H1 (cell line): ENCODE measurements around the gene CLTCL1. TPM values are rescaled to one million over a fixed set of nuclear protein-coding genes. Genes with fewer than 3 reads are reported as not detected.

ENCODE experiments used
- CTCF ChIA-PET: fragments of 300-600 bp; sonication (Branson Sonifier 250); formaldehyde crosslinking; loops from one replicate; lab custom pipeline; 2021; ENCODE audit not compliant: partially characterized antibody; lab: Charles Lee
- POLR2A ChIA-PET: fragments of 300-600 bp; sonication (Branson Sonifier 250); formaldehyde crosslinking; loops from one replicate; lab custom pipeline; 2021; ENCODE audit warnings: inconsistent platforms; ENCODE audit not compliant: partially characterized antibody; lab: Charles Lee
- DNase-seq, 2 experiments: peaks; one replicate each; pipeline versions ENCODE4 v3.0.0 to v3.0.0-alpha.2; 2010 to 2022; ENCODE audit warnings: low spot score in 2 of 2, low read depth in 1 of 2, mixed read lengths in 1 of 2
- FAIRE-seq: peaks from 2 replicates; lab custom pipeline; 2011; peaks lifted over from hg19 to GRCh38; lab: Jason Lieb, UNC
- H2AFZ ChIP-seq: 2 replicates; pipeline ENCODE4 v1.8.1; 2012; ENCODE audit warnings: low read length, inconsistent platforms
- H2AK5ac ChIP-seq: 2 replicates; pipeline ENCODE4 v1.6.1; 2013; ENCODE audit warnings: low read depth, low read length
- H2BK120ac ChIP-seq: replicated peaks from 2 replicates; pipeline ENCODE3; 2013; ENCODE audit warnings: low read depth, low read length, inconsistent platforms
- H2BK12ac ChIP-seq: 2 replicates; pipeline ENCODE4 v1.6.1; 2013; ENCODE audit warnings: low read depth, low read length
- H2BK15ac ChIP-seq: 2 replicates; pipeline ENCODE4 v1.6.1; 2013; ENCODE audit warnings: low read length
- H2BK20ac ChIP-seq: 2 replicates; pipeline ENCODE4 v1.6.1; 2013; ENCODE audit warnings: low read length
- H2BK5ac ChIP-seq: 2 replicates; pipeline ENCODE4 v1.6.1; 2013; ENCODE audit warnings: low read depth, low read length
- H3K14ac ChIP-seq: 2 replicates; pipeline ENCODE4 v1.6.1; 2013; ENCODE audit warnings: inconsistent platforms; ENCODE audit not compliant: insufficient read length
- H3K18ac ChIP-seq: 2 replicates; pipeline ENCODE4 v1.6.1; 2013; ENCODE audit warnings: low read length; ENCODE audit errors: extremely low read depth
- H3K23ac ChIP-seq: 2 replicates; pipeline ENCODE4 v1.6.1; 2013; ENCODE audit warnings: inconsistent platforms; ENCODE audit not compliant: insufficient read length
- H3K23me2 ChIP-seq: 2 replicates; pipeline ENCODE4 v1.6.1; 2013; ENCODE audit warnings: low read depth, low read length
- H3K27ac ChIP-seq: 2 replicates; pipeline ENCODE4 v1.6.1; 2011; ENCODE audit warnings: low read depth, low read length, inconsistent platforms
- H3K27me3 ChIP-seq, 4 experiments: replicated peaks in 1 of 4; 1 replicate in 1 of 4; 2 replicates in 3 of 4; pipeline versions ENCODE4 v1.6.1 to v1.8.1; 2011 to 2013; ENCODE audit warnings: low read length in 3 of 4, mild to moderate bottlenecking in 3 of 4, inconsistent platforms in 2 of 4, mixed read lengths in 2 of 4, moderate library complexity in 1 of 4; ENCODE audit not compliant: control insufficient read depth in 3 of 4, insufficient read depth in 3 of 4; ENCODE audit errors: extremely low read depth in 1 of 4
- H3K36me3 ChIP-seq, 4 experiments: 2 replicates each; pipeline versions ENCODE4 v1.6.1 to v1.8.1; 2011 to 2013; ENCODE audit warnings: mild to moderate bottlenecking in 4 of 4, low read length in 3 of 4, moderate library complexity in 2 of 4, control low read depth in 1 of 4, inconsistent platforms in 1 of 4; ENCODE audit not compliant: insufficient read depth in 4 of 4, control insufficient read depth in 2 of 4
- H3K4ac ChIP-seq: replicated peaks from 2 replicates; pipeline ENCODE3; 2013; ENCODE audit warnings: low read length, low read depth, mixed read lengths, inconsistent platforms; ENCODE audit not compliant: insufficient read length
- H3K4me1 ChIP-seq, 4 experiments: replicated peaks in 1 of 4; 1 replicate in 1 of 4; 2 replicates in 3 of 4; pipeline versions ENCODE4 v1.6.1 to v1.8.1; 2011 to 2013; ENCODE audit warnings: low read length in 3 of 4, inconsistent platforms in 2 of 4, mixed read lengths in 1 of 4; ENCODE audit not compliant: insufficient read depth in 4 of 4, control insufficient read depth in 3 of 4
- H3K4me2 ChIP-seq, 2 experiments: 2 replicates each; pipeline versions ENCODE4 v1.6.1 to v1.8.1; 2011 to 2013; ENCODE audit warnings: low read depth in 2 of 2, low read length in 2 of 2, control low read depth in 1 of 2, inconsistent platforms in 1 of 2, mild to moderate bottlenecking in 1 of 2; ENCODE audit not compliant: insufficient read depth in 1 of 2
- H3K4me3 ChIP-seq, 4 experiments: fragments of 200-600, 300-600 bp in 1 of 4; sonication (generic), shearing (Covaris generic), sonication (Bioruptor Twin) in 1 of 4; 2 replicates each; pipeline versions ENCODE4 v1.5.1 to v1.8.1; 2011 to 2016; ENCODE audit warnings: low read length in 4 of 4, low read depth in 3 of 4, control low read depth in 2 of 4, inconsistent platforms in 2 of 4, mild to moderate bottlenecking in 2 of 4, mixed read lengths in 1 of 4, moderate library complexity in 1 of 4; ENCODE audit not compliant: insufficient read depth in 2 of 4; ENCODE audit errors: extremely low read depth in 1 of 4
- H3K56ac ChIP-seq: replicated peaks from 2 replicates; pipeline ENCODE3; 2013; ENCODE audit warnings: low read depth, mild to moderate bottlenecking, mixed read lengths, low read length, inconsistent platforms; ENCODE audit not compliant: insufficient read length
- H3K79me1 ChIP-seq: 2 replicates; pipeline ENCODE4 v1.6.1; 2013; ENCODE audit warnings: low read depth, low read length, control low read depth
- H3K79me2 ChIP-seq, 2 experiments: 2 replicates each; pipeline versions ENCODE4 v1.6.1 to v1.8.1; 2012 to 2013; ENCODE audit warnings: low read length in 2 of 2, mild to moderate bottlenecking in 2 of 2, inconsistent platforms in 1 of 2; ENCODE audit not compliant: insufficient read depth in 2 of 2, control insufficient read depth in 1 of 2
- H3K9ac ChIP-seq, 4 experiments: replicated peaks in 1 of 4; 1 replicate in 1 of 4; 2 replicates in 3 of 4; pipeline versions ENCODE4 v1.6.1 to v1.8.1; 2011 to 2013; ENCODE audit warnings: low read depth in 3 of 4, low read length in 3 of 4, control low read depth in 2 of 4, mild to moderate bottlenecking in 2 of 4, moderate library complexity in 2 of 4, inconsistent platforms in 1 of 4; ENCODE audit errors: extremely low read depth in 1 of 4
- H3K9me3 ChIP-seq, 2 experiments: 2 replicates each; pipeline versions ENCODE4 v1.6.1 to v1.8.1; 2012 to 2013; ENCODE audit warnings: mild to moderate bottlenecking in 2 of 2, moderate library complexity in 2 of 2, control low read depth in 1 of 2, inconsistent platforms in 1 of 2, low read depth in 1 of 2, low read length in 1 of 2, mixed read lengths in 1 of 2; ENCODE audit not compliant: insufficient read depth in 2 of 2
- H4K20me1 ChIP-seq, 2 experiments: replicated peaks in 1 of 2; 2 replicates each; pipeline versions ENCODE3 to v1.8.1; 2011 to 2013; ENCODE audit warnings: inconsistent platforms in 2 of 2, low read length in 2 of 2, mild to moderate bottlenecking in 1 of 2; ENCODE audit not compliant: insufficient read depth in 2 of 2, control insufficient read depth in 1 of 2
- H4K5ac ChIP-seq: 2 replicates; pipeline ENCODE4 v1.6.1; 2013; ENCODE audit warnings: low read length, low read depth, mixed read lengths, inconsistent platforms; ENCODE audit not compliant: insufficient read length
- H4K8ac ChIP-seq: 2 replicates; pipeline ENCODE4 v1.8.0; 2013; ENCODE audit warnings: mild to moderate bottlenecking, moderate library complexity, low read length, inconsistent platforms; ENCODE audit not compliant: insufficient read depth; ENCODE audit errors: extremely low read depth
- H4K91ac ChIP-seq: replicated peaks from 2 replicates; pipeline ENCODE3; 2013; ENCODE audit warnings: low read length, mixed read lengths, inconsistent platforms; ENCODE audit not compliant: insufficient read length
- CBX5 ChIP-seq: fragments of 300-800, 300-1000 bp; sonication (generic); IDR thresholded peaks from 2 replicates; pipeline ENCODE4 v1.7.1; 2016; ENCODE audit warnings: antibody characterized with exemption, low read length, low read depth
- CHD1 ChIP-seq: IDR thresholded peaks from 2 replicates; pipeline ENCODE4 v1.6.1; 2012; ENCODE audit warnings: low read depth, low read length, improper control_type of control experiment
- KDM4A ChIP-seq: IDR thresholded peaks from one replicate; pipeline ENCODE4 v1.7.1; 2012; ENCODE audit warnings: low read depth, mild to moderate bottlenecking, moderate library complexity, low read length, inconsistent platforms; ENCODE audit not compliant: severe bottlenecking
- SAP30 ChIP-seq: fragments of 300-600 bp; sonication (generic); IDR thresholded peaks from 2 replicates; pipeline ENCODE4 v1.7.1; 2012; ENCODE audit warnings: low read length, moderate library complexity, mild to moderate bottlenecking, inconsistent platforms; ENCODE audit not compliant: insufficient read depth, insufficient replicate concordance
- SP1 ChIP-seq: IDR thresholded peaks from 2 replicates; pipeline ENCODE4 v1.6.1; 2011; ENCODE audit warnings: low read depth, low read length
- SP2 ChIP-seq: IDR thresholded peaks from 2 replicates; pipeline ENCODE4 v1.6.1; 2012; ENCODE audit warnings: mild to moderate bottlenecking, low read length, inconsistent platforms
- SP4 ChIP-seq: IDR thresholded peaks from 2 replicates; pipeline ENCODE4 v1.6.1; 2012; ENCODE audit warnings: low read length, inconsistent platforms
- SUZ12 ChIP-seq: fragments of 200-600 bp; sonication (generic); IDR thresholded peaks from 2 replicates; pipeline ENCODE4 v1.6.1; 2012; ENCODE audit warnings: mild to moderate bottlenecking, inconsistent platforms, low read length, moderate library complexity, mixed read lengths
- TCF12 ChIP-seq: IDR thresholded peaks from 2 replicates; pipeline ENCODE4 v1.6.1; 2011; ENCODE audit warnings: low read depth, mild to moderate bottlenecking, low read length
- ZNF274 ChIP-seq: IDR thresholded peaks from 2 replicates; pipeline ENCODE4 v1.7.0; 2012; ENCODE audit warnings: low read length, borderline replicate concordance; ENCODE audit errors: extremely low read depth
- WGBS, 2 experiments: shearing (Covaris generic) in 1 of 2; methylation state at CpG; one replicate each; pipeline versions ENCODE4 v1.1.6 to v1.1.7; 2013 to 2015; ENCODE audit warnings: low lambda C conversion rate in 2 of 2, mixed read lengths in 2 of 2, inconsistent platforms in 1 of 2, low coverage in 1 of 2, missing lambda C conversion rate in 1 of 2; ENCODE audit not compliant: insufficient replicate concordance in 2 of 2, insufficient coverage in 1 of 2, insufficient read length in 1 of 2; ENCODE audit errors: extremely low coverage in 1 of 2, missing lambda C conversion rate in 1 of 2; 5-methylcytosine and 5-hydroxymethylcytosine counted together
- polyA plus RNA-seq, 7 experiments: library from polyadenylated mRNA; depleted of rRNA in 3 of 7; stranded (reverse) in 5 of 7; unstranded in 2 of 7; fragments of >200 nt in 5 of 7; fragments of 200-250 nt in 2 of 7; gene quantifications; 1 replicate in 5 of 7; 2 replicates in 1 of 7; 4 replicates in 1 of 7; pipeline versions ENCODE4 v1.2.1 to v1.2.3, GENCODE V29; 2011 to 2013; ENCODE audit warnings: missing spikeins in 2 of 7, mixed read lengths in 2 of 7
- total RNA-seq: library from RNA; stranded (reverse); fragmentation: NEBNext Ultra II Directional; extraction: Animal tissue kit (Norgen Biotek cat#: 25700); gene quantifications from 2 replicates; pipeline ENCODE4 v1.2.1, GENCODE V29; 2021
- TF ChIP-seq, protein P1 (sequence below): IDR thresholded peaks from 2 replicates; pipeline ENCODE4 v1.6.1; 2011; ENCODE audit warnings: low read length, improper control_type of control experiment
- TF ChIP-seq, protein P2 (sequence below): IDR thresholded peaks from 2 replicates; pipeline ENCODE4 v1.6.1; 2011; ENCODE audit warnings: low read depth, mild to moderate bottlenecking, low read length; ENCODE audit not compliant: insufficient read depth

The CLTCL1 gene
- total and polyA plus RNA-seq, 2 of the 8 experiments (the other 6 are each of a cell fraction or from before 2014, with no cell fraction given), result 12.4 to 17.0 TPM

DNA sequence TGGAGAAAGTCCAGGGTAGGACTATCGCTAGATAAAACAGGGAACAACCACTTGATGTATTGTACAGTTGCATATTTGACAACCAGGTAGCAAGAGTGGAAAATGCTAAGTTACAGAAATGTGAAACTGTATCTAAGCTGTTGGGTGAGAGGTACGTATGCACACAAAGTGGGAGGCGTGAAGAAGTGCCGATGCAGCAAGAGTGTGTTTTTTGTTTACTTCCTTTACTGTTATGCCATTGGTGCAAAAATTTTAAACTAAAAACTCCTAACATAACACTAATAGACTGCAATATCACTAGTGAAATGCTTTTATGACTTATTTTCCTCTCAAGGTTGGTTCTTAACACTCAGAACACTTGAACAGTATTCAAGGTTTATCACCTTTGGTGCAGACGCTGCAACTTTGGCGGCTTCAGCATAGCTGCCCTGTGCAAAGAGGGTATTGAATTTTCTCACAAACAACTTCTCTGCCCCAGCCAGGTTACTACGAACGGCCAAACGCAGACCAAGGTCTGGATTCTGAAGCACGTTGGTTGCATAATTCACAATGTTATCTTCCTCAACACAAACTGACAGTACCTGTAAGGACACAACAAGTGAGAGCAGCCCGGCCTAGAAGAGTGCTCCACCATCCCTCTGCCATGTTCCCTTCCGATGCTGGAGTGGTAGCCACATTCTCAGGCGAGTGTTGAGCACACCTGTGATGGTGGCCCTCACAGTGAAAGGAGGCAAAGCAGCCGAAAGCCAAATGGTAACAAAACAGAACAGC lies 57.2 kb downstream of the CLTCL1 start:
- Histone ChIP-seq H2BK15ac (no peak overlapping the region), H4K20me1 (peaks cover 0 to 2% of the 10 kb centered on the region in 2 experiments), H2AK5ac (no peak overlapping the region), H2BK20ac (no peak overlapping the region), H4K91ac (no peak overlapping the region), H3K4me1 (no peaks in the 10 kb centered on the region), H3K9me3 (no peaks in the 10 kb centered on the region), H3K23me2 (no peaks in the 10 kb centered on the region), H3K36me3 (peaks cover 0 to 45% (median 11%) of the 10 kb centered on the region in 4 experiments; a peak in 7 of 8 replicates), H3K4me2 (no peak overlapping the region), H3K4ac (no peak overlapping the region), H2BK120ac (no peak overlapping the region), H3K23ac (no peak overlapping the region), H4K8ac (no peak overlapping the region), H3K79me1 (no peaks in the 10 kb centered on the region), H2AFZ (no peak overlapping the region), H3K18ac (no peak overlapping the region), H2BK5ac (no peak overlapping the region), H3K4me3 (no peak overlapping the region), H3K79me2 (no peaks in the 10 kb centered on the region), H3K56ac (no peak overlapping the region), H3K27me3 (no peaks in the 10 kb centered on the region), H2BK12ac (no peak overlapping the region), H3K9ac (no peak overlapping the region), H3K14ac (no peak overlapping the region), H3K27ac (no peak overlapping the region), H4K5ac (no peak overlapping the region)
- CTCF ChIA-PET, result no interaction called here
- DNase-seq (no peak), FAIRE-seq (no peak)
- POLR2A ChIA-PET, result no interaction called here
- WGBS, 2 experiments, result 90% methylated on average over 14 of the region's 14 CpGs; no CpG with 5 or more reads in 1 of the 2 experiments
- TF ChIP-seq, protein P1, sequence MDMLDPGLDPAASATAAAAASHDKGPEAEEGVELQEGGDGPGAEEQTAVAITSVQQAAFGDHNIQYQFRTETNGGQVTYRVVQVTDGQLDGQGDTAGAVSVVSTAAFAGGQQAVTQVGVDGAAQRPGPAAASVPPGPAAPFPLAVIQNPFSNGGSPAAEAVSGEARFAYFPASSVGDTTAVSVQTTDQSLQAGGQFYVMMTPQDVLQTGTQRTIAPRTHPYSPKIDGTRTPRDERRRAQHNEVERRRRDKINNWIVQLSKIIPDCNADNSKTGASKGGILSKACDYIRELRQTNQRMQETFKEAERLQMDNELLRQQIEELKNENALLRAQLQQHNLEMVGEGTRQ, result no peak
- no peak for TF ChIP-seq CHD1
- no peak for TF ChIP-seq SP1
- no peak for TF ChIP-seq CBX5
- TF ChIP-seq ZNF274, result no peak
- TF ChIP-seq SP4, result no peak
- no peak for TF ChIP-seq KDM4A
- TF ChIP-seq TCF12, result no peak
- TF ChIP-seq SAP30, result no peak
- TF ChIP-seq SUZ12, result no peak
- TF ChIP-seq, protein P2, sequence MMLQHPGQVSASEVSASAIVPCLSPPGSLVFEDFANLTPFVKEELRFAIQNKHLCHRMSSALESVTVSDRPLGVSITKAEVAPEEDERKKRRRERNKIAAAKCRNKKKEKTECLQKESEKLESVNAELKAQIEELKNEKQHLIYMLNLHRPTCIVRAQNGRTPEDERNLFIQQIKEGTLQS, result no peak
- no peak for TF ChIP-seq SP2
